Ovary (tissue), 9 donors: ENCODE data around the gene ZNF408. TPM values are rescaled to one million over a fixed set of nuclear protein-coding genes. Genes with fewer than 3 reads are reported as not detected.
"Not testable (repeated sequence)": the region's sequence is repeated elsewhere in the genome, so short reads cannot be mapped to it uniquely, and the experiment has no call there.

ENCODE experiments used
- DNase-seq, 5 donors: peaks; one replicate each; pipeline ENCODE4 v3.0.0-alpha.2; 2019 to 2020
- H3K27ac ChIP-seq, 2 donors: fragments of 200-600 bp; one replicate each; pipeline versions ENCODE4 v1.5.1 to v1.8.0; 2019 to 2022
- H3K27me3 ChIP-seq: fragments of 200-600 bp; one replicate; pipeline ENCODE4 v1.8.0; 2022
- H3K36me3 ChIP-seq: fragments of 200-600 bp; sonication (generic); one replicate; pipeline ENCODE4 v1.5.1; 2019
- H3K4me1 ChIP-seq: one replicate; pipeline ENCODE4 v1.8.1; 2013; ENCODE audit warnings: mild to moderate bottlenecking, moderate library complexity; ENCODE audit not compliant: insufficient read depth
- H3K4me3 ChIP-seq: fragments of 200-600 bp; sonication (generic); one replicate; pipeline ENCODE4 v1.5.1; 2017
- H3K9me3 ChIP-seq, 2 donors: fragments of 200-600 bp in 1 of 2; sonication (generic) in 1 of 2; one replicate each; pipeline versions ENCODE4 v1.5.1 to v1.8.1; 2013 to 2019; ENCODE audit warnings: mild to moderate bottlenecking in 1 of 2, moderate library complexity in 1 of 2
- EP300 ChIP-seq: sonication (generic); formaldehyde crosslinking; IDR thresholded peaks from one replicate; pipeline ENCODE4 v1.6.1; 2017; ENCODE audit warnings: antibody characterized with exemption
- POLR2A ChIP-seq: fragments of 450-650 bp; IDR thresholded peaks from one replicate; pipeline ENCODE4 v1.6.1; 2017; ENCODE audit warnings: antibody characterized with exemption, mild to moderate bottlenecking, moderate library complexity
- WGBS, 3 donors: extraction: QIAGEN DNeasy Blood & Tissue Kit in 1 of 3; methylation state at CpG; one replicate each; pipeline versions ENCODE4 v1.1.5 to v1.1.7; 2013 to 2017; 5-methylcytosine and 5-hydroxymethylcytosine counted together
- intact Hi-C, 4 donors: fragments of 100-400 bp; cut with DNase I; formaldehyde crosslinking; loops; one replicate each; pipeline versions ENCODE4 v1.11.0 to v1.15.1; 2022 to 2023
- polyA plus RNA-seq, 2 donors: library from polyadenylated mRNA; stranded (reverse); fragments of 200-250 nt in 1 of 2; fragments of 350-450 nt in 1 of 2; fragmentation: Illumina TruSeq in 1 of 2; extraction: RNeasy Lipid Tissue Mini Kit (QIAGEN cat#74804) in 1 of 2; gene quantifications; one replicate each; pipeline ENCODE4 v1.2.3, GENCODE V29; 2013 to 2014
- total RNA-seq, 7 donors: library from RNA; depleted of rRNA in 2 of 7; stranded (reverse); fragments of >200 nt in 2 of 7; fragmentation: NEBNext Ultra II Directional in 3 of 7; extraction: Animal tissue kit (Norgen Biotek cat#: 25700) in 3 of 7; gene quantifications; one replicate each; pipeline versions ENCODE4 v1.1.0 to v1.2.4, GENCODE V29; 2016 to 2023
- TF ChIP-seq, protein P1 (sequence below), 3 donors: fragments of 450-650 bp in 2 of 3; fragments of 200-600 bp in 1 of 3; IDR thresholded peaks; one replicate each; pipeline versions ENCODE4 v1.5.1 to v1.8.0; 2016 to 2022; ENCODE audit warnings: antibody characterized with exemption in 3 of 3, mild to moderate bottlenecking in 1 of 3
- donor health status: DM: no; HTN: no; CAD: no; lungs with moderate emphysema.
- donor health status: DM: no; HTN: no; CAD: no.
- donor health status: Bipolar disorder and iron deficiency.
- donor health status: DM: yes; HTN: yes; CAD: no.
- donor health status: DM: no; HTN: no; CAD: no.
- donor health status: DM: yes; HTN: yes; CAD: no.

Gene ZNF408
- total and polyA plus RNA-seq, 9 donors: 1.4 to 11.6 (median 7.8) TPM

DNA sequence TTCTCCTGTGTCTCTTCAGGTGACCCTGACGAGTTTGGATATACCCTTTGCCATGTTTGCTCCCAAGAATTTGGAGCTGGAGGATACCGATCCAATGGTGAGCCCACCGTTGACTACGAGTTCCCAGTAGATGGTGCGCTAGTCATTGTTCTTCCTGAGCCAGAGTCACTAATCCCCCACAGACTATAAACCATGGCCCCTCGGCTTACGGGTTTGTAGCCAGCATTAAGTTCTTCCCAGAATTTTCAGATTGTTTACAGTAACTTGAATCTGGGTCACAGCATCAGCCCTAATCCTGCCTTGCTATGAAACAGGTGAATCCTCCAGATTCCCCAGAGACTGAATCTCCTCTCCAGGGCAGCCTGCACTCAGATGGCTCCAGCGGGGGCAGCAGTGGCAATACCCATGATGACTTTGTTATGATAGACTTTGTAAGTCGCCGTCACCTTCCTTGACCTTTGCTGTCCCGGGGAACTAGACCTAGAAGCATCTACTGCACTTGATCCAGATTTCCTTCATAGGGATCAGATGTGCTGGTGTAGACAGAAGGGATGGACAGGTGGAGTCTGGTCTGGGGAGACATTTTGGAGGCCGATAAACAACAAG, 32.2 kb upstream of the ZNF408 start:
- Histone ChIP-seq H3K4me3 (no peak overlapping the region), H3K9me3 (no peaks in the 10 kb centered on the region), H3K27ac (no peak overlapping the region), H3K36me3 (no peaks in the 10 kb centered on the region), H3K4me1 (peaks cover 3% of the 10 kb centered on the region), H3K27me3 (no peaks in the 10 kb centered on the region)
- DNase-seq: no peak
- TF ChIP-seq, protein P1, sequence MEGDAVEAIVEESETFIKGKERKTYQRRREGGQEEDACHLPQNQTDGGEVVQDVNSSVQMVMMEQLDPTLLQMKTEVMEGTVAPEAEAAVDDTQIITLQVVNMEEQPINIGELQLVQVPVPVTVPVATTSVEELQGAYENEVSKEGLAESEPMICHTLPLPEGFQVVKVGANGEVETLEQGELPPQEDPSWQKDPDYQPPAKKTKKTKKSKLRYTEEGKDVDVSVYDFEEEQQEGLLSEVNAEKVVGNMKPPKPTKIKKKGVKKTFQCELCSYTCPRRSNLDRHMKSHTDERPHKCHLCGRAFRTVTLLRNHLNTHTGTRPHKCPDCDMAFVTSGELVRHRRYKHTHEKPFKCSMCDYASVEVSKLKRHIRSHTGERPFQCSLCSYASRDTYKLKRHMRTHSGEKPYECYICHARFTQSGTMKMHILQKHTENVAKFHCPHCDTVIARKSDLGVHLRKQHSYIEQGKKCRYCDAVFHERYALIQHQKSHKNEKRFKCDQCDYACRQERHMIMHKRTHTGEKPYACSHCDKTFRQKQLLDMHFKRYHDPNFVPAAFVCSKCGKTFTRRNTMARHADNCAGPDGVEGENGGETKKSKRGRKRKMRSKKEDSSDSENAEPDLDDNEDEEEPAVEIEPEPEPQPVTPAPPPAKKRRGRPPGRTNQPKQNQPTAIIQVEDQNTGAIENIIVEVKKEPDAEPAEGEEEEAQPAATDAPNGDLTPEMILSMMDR (IDR thresholded peaks at IDR 0.05): no peak
- TF ChIP-seq EP300 (no peak), POLR2A (no peak)
- intact Hi-C loops: no loop called here
- WGBS, 3 donors: 90 to 93% (median 92%) methylated on average over 12 of the region's 12 CpGs

DNA sequence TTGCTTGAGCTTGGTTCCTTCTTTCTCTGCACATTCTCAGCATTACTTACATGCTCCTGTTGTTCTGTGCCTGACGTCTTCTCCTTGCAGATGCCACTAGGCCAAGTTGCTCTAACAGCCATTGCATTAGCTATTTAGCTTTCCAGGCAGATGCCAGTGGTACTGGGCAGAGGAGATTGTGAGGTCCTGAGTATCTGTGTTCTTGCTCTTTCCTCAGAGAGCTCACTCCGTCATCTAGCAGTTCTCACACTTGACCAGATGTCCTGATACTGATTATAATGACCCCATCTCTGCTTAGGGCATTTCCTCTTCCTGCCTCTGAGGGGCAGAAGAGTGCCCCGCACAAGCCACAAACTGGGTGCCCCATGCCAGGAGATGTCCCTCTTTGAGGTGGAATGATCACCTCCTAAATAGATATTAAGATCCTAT, 31.1 kb upstream of the ZNF408 start:
- 81 to 85% (median 85%) methylated on average over 3 of the region's 3 CpGs for WGBS, 3 donors
- H3K4me1 ChIP-seq: peaks cover 10% of the 10 kb centered on the region

DNA sequence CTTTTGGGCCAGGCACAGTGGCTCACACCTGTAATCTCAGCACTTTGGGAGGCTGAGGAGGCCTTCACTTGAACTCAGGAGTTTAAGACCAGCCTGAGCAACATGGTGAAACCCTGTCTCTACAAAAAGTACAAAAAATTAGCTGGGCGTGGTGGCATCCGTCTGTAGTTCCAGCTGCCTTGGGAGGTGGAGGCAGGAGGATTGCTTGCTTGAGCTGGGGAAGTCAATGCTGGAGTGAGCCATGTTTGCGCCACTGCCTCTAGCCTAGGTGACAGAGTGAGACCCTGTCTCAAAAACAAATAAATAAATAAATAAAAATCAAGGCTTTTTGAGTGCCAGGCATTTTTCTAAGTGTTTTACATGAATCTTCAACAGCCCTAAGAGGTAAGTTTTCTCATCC, 30.3 kb upstream of the ZNF408 start:
- H3K36me3 ChIP-seq, H3K27ac ChIP-seq, H3K4me3 ChIP-seq, DNase-seq, intact Hi-C loops, H3K9me3 ChIP-seq, H3K27me3 ChIP-seq: not testable (repeated sequence)
- 89 to 96% (median 91%) methylated on average over 3 of the region's 3 CpGs for WGBS, 3 donors
- peaks cover 18% of the 10 kb centered on the region for H3K4me1 ChIP-seq

More for the DNA sequence above, 31.1 kb upstream of the ZNF408 start:
- Histone ChIP-seq H3K27ac (no peak overlapping the region), H3K4me3 (no peak overlapping the region), H3K27me3 (no peaks in the 10 kb centered on the region), H3K36me3 (no peaks in the 10 kb centered on the region), H3K9me3 (no peaks in the 10 kb centered on the region)
- TF ChIP-seq, protein P1 (IDR thresholded peaks at IDR 0.05): no peak
- no peak for TF ChIP-seq POLR2A
- TF ChIP-seq EP300: no peak
- no peak for DNase-seq
- intact Hi-C loops: no loop called here

DNA sequence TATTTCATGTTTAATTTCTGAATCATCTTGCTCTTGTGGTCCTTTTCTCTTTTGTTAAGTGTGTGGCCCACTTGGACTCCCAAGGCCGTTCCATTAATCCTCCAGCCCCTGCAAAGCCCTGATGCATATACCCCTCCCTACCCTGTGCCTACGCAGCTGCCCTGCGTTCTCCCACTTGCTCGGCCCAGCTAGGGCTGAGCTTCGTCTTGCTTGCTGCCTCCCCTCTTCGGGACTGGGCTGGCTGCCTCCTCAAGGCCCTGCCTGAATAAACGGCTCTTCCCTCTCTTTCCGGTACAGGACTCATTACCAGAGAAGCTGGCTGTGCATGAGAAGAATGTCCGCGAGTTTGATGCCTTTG, 28.9 kb upstream of the ZNF408 start:
- no peak for TF ChIP-seq EP300
- TF ChIP-seq, protein P1 (IDR thresholded peaks at IDR 0.05): no peak
- no peak for TF ChIP-seq POLR2A
- H3K27me3 ChIP-seq: no peaks in the 10 kb centered on the region
- DNase-seq: no peak
- H3K27ac ChIP-seq: no peak overlapping the region
- 86 to 94% (median 90%) methylated on average over 10 of the region's 10 CpGs for WGBS, 3 donors
- no peaks in the 10 kb centered on the region for H3K9me3 ChIP-seq
- intact Hi-C loops: no loop called here
- H3K36me3 ChIP-seq: no peaks in the 10 kb centered on the region
- H3K4me3 ChIP-seq: no peak overlapping the region
- peaks cover 24% of the 10 kb centered on the region for H3K4me1 ChIP-seq

DNA sequence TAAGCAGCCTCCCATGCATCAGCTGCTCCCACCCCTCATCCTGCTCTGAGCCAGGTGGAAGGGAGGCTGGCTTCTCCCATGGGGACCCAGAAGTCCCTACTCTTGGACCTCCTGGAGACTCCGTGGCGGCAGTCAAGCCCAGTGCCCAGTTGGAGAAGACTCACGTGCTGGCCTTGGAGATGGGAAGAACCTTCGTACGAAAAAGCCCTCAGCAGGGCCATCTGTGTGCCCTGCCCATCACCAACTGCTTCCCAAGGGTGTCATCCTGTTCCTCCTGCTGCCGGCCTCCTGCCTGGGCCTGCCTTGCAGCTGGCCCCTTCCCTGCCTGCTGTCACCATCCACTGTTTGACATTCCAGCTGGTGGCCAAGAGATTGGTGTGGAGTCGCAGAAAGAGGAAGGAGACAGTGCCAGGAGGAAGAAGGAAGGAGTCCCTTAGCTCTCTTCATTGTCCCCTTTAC, 28.4 kb upstream of the ZNF408 start:
- Histone ChIP-seq H3K27me3 (no peaks in the 10 kb centered on the region), H3K4me1 (peaks cover 24% of the 10 kb centered on the region), H3K9me3 (no peaks in the 10 kb centered on the region), H3K4me3 (no peak overlapping the region), H3K27ac (no peak overlapping the region), H3K36me3 (no peaks in the 10 kb centered on the region)
- TF ChIP-seq POLR2A (no peak), EP300 (no peak)
- TF ChIP-seq, protein P1 (IDR thresholded peaks at IDR 0.05): no peak
- intact Hi-C loops: no loop called here
- 78 to 82% (median 79%) methylated on average over 7 of the region's 7 CpGs for WGBS, 3 donors
- DNase-seq: no peak
